GM12878 (cell line): ENCODE data around the gene VSTM2L. TPM values are rescaled to one million over a fixed set of nuclear protein-coding genes. Genes with fewer than 3 reads are reported as not detected.
A peak's percentile ranks its signal among the peaks of the same experiment; 100 is the strongest.

ENCODE experiments used
- ATAC-seq: fragments of 200-7000 bp; cut with Tn5 transposase; 3 replicates; pipeline ENCODE4 v1.9.1; 2020; ENCODE audit warnings: mild to moderate bottlenecking, moderate library complexity
- Bru-seq: library from RNA; stranded (reverse); fragments of 400-500 nt; gene quantifications from one replicate; lab custom pipeline; 2021; lab: Mats Ljungman, UMichigan
- BruChase-seq, 2 experiments: library from RNA; stranded (reverse); fragments of 400-500 nt; gene quantifications; one replicate each; lab custom pipeline; 2021; lab: Mats Ljungman, UMichigan
- BruUV-seq: library from RNA; stranded (reverse); fragments of 400-500 nt; replicated peaks from 2 replicates; lab custom pipeline; 2021; lab: Mats Ljungman, UMichigan
- CTCF ChIA-PET: fragments of 300-600 bp; sonication (Branson Sonifier 250); formaldehyde crosslinking; extraction: SDS; loops from one replicate; lab custom pipeline; 2021; ENCODE audit warnings: inconsistent platforms; lab: Yijun Ruan, JAX
- POLR2A ChIA-PET: fragments of 350-600 bp; formaldehyde crosslinking; extraction: SDS; loops from one replicate; lab custom pipeline; 2021; ENCODE audit warnings: inconsistent platforms; lab: Charles Lee
- RAD21 ChIA-PET: fragments of 300-600 bp; sonication (Branson Sonifier 250); formaldehyde crosslinking; loops from one replicate; lab custom pipeline; 2023; ENCODE audit warnings: antibody characterized with exemption; ENCODE audit not compliant: unreplicated experiment; lab: Charles Lee
- SMC1A ChIA-PET: fragments of 300-600 bp; sonication (Branson Sonifier 250); formaldehyde crosslinking; loops from one replicate; lab custom pipeline; 2023; ENCODE audit not compliant: unreplicated experiment, uncharacterized antibody; lab: Charles Lee
- DNase-seq: peaks from one replicate; pipeline ENCODE4 v3.0.0-alpha.2; 2011; ENCODE audit warnings: low read depth, low spot score
- FAIRE-seq: peaks from 3 replicates; lab custom pipeline; 2011; peaks lifted over from hg19 to GRCh38; lab: Jason Lieb, UNC
- H2AFZ ChIP-seq: 2 replicates; pipeline ENCODE4 v1.6.0; 2011; ENCODE audit warnings: low read depth, low read length, control low read depth; ENCODE audit not compliant: control insufficient read depth
- H3K27ac ChIP-seq: 2 replicates; pipeline ENCODE4 v1.5.1; 2011; ENCODE audit warnings: control low read depth; ENCODE audit not compliant: control insufficient read depth, insufficient read depth
- H3K27me3 ChIP-seq, 2 experiments: replicated peaks in 1 of 2; 2 replicates each; pipeline versions ENCODE4 v1.6.0 to v1.6.1; 2011; ENCODE audit warnings: low read length in 1 of 2; ENCODE audit not compliant: control insufficient read depth in 2 of 2, insufficient read depth in 2 of 2
- H3K36me3 ChIP-seq, 2 experiments: 2 replicates each; pipeline ENCODE4 v1.5.1; 2011; ENCODE audit warnings: low read length in 1 of 2; ENCODE audit not compliant: control insufficient read depth in 2 of 2, insufficient read depth in 2 of 2
- H3K4me1 ChIP-seq: 2 replicates; pipeline ENCODE4 v1.6.1; 2011; ENCODE audit warnings: mild to moderate bottlenecking, low read length, moderate library complexity, mixed read lengths; ENCODE audit not compliant: control insufficient read depth, insufficient read depth
- H3K4me2 ChIP-seq: 2 replicates; pipeline ENCODE4 v1.6.0; 2011; ENCODE audit warnings: control low read depth; ENCODE audit not compliant: control insufficient read depth, insufficient read depth
- H3K4me3 ChIP-seq: fragments of 200-600 bp; sonication (generic); 2 replicates; pipeline ENCODE4 v1.5.1; 2016
- H3K79me2 ChIP-seq: 2 replicates; pipeline ENCODE4 v1.6.0; 2011; ENCODE audit warnings: low read length; ENCODE audit not compliant: control insufficient read depth, insufficient read depth
- H3K9ac ChIP-seq: 2 replicates; pipeline ENCODE4 v1.8.0; 2011; ENCODE audit warnings: low read length, control low read depth, mixed read lengths; ENCODE audit not compliant: control insufficient read depth, insufficient read depth
- H3K9me3 ChIP-seq: replicated peaks from 3 replicates; pipeline ENCODE4 v1.5.1; 2011; ENCODE audit warnings: mild to moderate bottlenecking, low read length; ENCODE audit not compliant: control insufficient read depth, insufficient read depth
- H4K20me1 ChIP-seq: 2 replicates; pipeline ENCODE4 v1.6.0; 2011; ENCODE audit not compliant: control insufficient read depth, insufficient read depth
- CBFB ChIP-seq: IDR thresholded peaks from 2 replicates; pipeline ENCODE4 v1.6.1; 2016; ENCODE audit warnings: antibody characterized with exemption, low read depth
- DPF2 ChIP-seq: fragments of 450-650 bp; IDR thresholded peaks from 2 replicates; pipeline ENCODE4 v1.6.1; 2017; ENCODE audit warnings: mild to moderate bottlenecking
- E2F8 ChIP-seq: fragments of 450-650 bp; IDR thresholded peaks from 2 replicates; pipeline ENCODE4 v1.6.1; 2018; ENCODE audit warnings: mild to moderate bottlenecking, low read depth, moderate library complexity; ENCODE audit not compliant: partially characterized antibody
- HDAC2 ChIP-seq: fragments of 200-600 bp; sonication (generic); IDR thresholded peaks from 2 replicates; pipeline ENCODE4 v1.6.1; 2017
- IKZF1 ChIP-seq: fragments of 450-650 bp; conservative IDR thresholded peaks from 2 replicates; pipeline ENCODE4 v1.6.1; 2017; ENCODE audit warnings: antibody characterized with exemption, mild to moderate bottlenecking
- NFIC ChIP-seq: IDR thresholded peaks from 2 replicates; pipeline ENCODE4 v1.6.1; 2012; ENCODE audit warnings: low read depth, mild to moderate bottlenecking, inconsistent platforms, low read length, moderate library complexity
- NFXL1 ChIP-seq: fragments of 450-650 bp; IDR thresholded peaks from 2 replicates; pipeline ENCODE4 v1.6.1; 2017; ENCODE audit warnings: antibody characterized with exemption, mild to moderate bottlenecking, borderline replicate concordance
- TAF1 ChIP-seq: IDR thresholded peaks from 2 replicates; pipeline ENCODE4 v1.6.1; 2011; ENCODE audit warnings: mild to moderate bottlenecking, low read depth, low read length, borderline replicate concordance
- WGBS: methylation state at CpG from one replicate; pipeline ENCODE4 v1.1.6; 2016; ENCODE audit warnings: low lambda C conversion rate; ENCODE audit not compliant: insufficient replicate concordance, insufficient coverage; ENCODE audit errors: missing lambda C conversion rate; 5-methylcytosine and 5-hydroxymethylcytosine counted together
- in situ Hi-C: fragments of 300-500 bp; cut with MboI; formaldehyde crosslinking; loops from 9 replicates; pipeline ENCODE4 v1.14.3; 2018; ENCODE audit warnings: mixed read lengths
- intact Hi-C: fragments of 100-400 bp; cut with micrococcal nuclease; formaldehyde crosslinking; loops from one replicate; pipeline ENCODE4 v1.14.2; 2022; ENCODE audit not compliant: unreplicated experiment
- long read RNA-seq, 2 experiments: library from polyadenylated mRNA; unstranded; transcript quantifications; one replicate each; pipeline ENCODE4 v2.0.0, GENCODE V29; 2019 to 2020
- polyA minus RNA-seq, 3 experiments: library from RNA; depleted of rRNA, polyadenylated mRNA; stranded (reverse); fragments of >200 nt; gene quantifications; 2 replicates each; pipeline ENCODE4 v1.2.3, GENCODE V29; 2011
- polyA plus RNA-seq, 11 experiments: library from polyadenylated mRNA; depleted of rRNA in 4 of 11; unstranded in 6 of 11; stranded (reverse) in 5 of 11; fragments of >200 nt; fragmentation: Nextera tagmentation in 4 of 11; fragmentation: Illumina TruSeq in 1 of 11; extraction: Ambion mirVana in 4 of 11; extraction: Trizol in 1 of 11; gene quantifications; 1 replicate in 1 of 11; 2 replicates in 10 of 11; pipeline versions ENCODE4 v1.2.1 to v1.2.3, GENCODE V29; 2011 to 2016; ENCODE audit warnings: inconsistent platforms in 2 of 11, missing spikeins in 2 of 11, low read depth in 1 of 11
- total RNA-seq, 4 experiments: library from RNA; depleted of rRNA in 3 of 4; stranded (reverse); fragments of >200 nt in 3 of 4; fragmentation: Illumina TruSeq in 1 of 4; extraction: Trizol in 1 of 4; gene quantifications; 2 replicates each; pipeline versions ENCODE4 v1.2.1 to v1.2.3, GENCODE V29; 2013 to 2021

VSTM2L gene
- total RNA-seq (2013; cell fraction: nucleolus; rRNA removed), result not detected in 2 replicates
- 0.65 and 1.3 TPM in 2 replicates for total RNA-seq (2014; rRNA removed)
- total RNA-seq (2014; rRNA removed; fragmentation: Illumina TruSeq; extraction: Trizol), result 0.22 and 0.23 TPM in 2 replicates
- total RNA-seq (2021), result 1.3 and 1.5 TPM in 2 replicates
- not detected for polyA plus RNA-seq (2011; ENCODE audit: low read depth)
- polyA plus RNA-seq (2011; rRNA removed), result not detected in 2 replicates
- not detected in 2 replicates for polyA plus RNA-seq (2011; cell fraction: cytosol; rRNA removed)
- polyA plus RNA-seq (2011; cell fraction: nucleus; rRNA removed), result not detected in 2 replicates
- polyA plus RNA-seq (2012), result 0.08 and 0.15 TPM in 2 replicates
- polyA plus RNA-seq (2014; fragmentation: Illumina TruSeq; extraction: Trizol), result 0.35 TPM in 1 of 2 replicates, not detected in the other
- under 1 TPM in 1 of 2 experiments, not detected in 1; 0.05 TPM for polyA plus RNA-seq (2014; fragmentation: Nextera tagmentation; extraction: Ambion mirVana)
- polyA plus RNA-seq (2014; rRNA removed), result 0.67 and 0.90 TPM in 2 replicates
- under 1 TPM; 0.36 to 1.00 TPM for polyA plus RNA-seq (2016; fragmentation: Nextera tagmentation; extraction: Ambion mirVana)
- polyA minus RNA-seq (2011; rRNA and poly(A)+ RNA removed), result not detected in 2 replicates
- polyA minus RNA-seq (2011; cell fraction: cytosol; rRNA and poly(A)+ RNA removed), result not detected in 2 replicates
- polyA minus RNA-seq (2011; cell fraction: nucleus; rRNA and poly(A)+ RNA removed), result not detected in 2 replicates
- Bru-seq, nascent RNA, result percentile 20 among the genes with signal in this experiment
- percentile 15 among the genes with signal in this experiment for BruChase-seq, experiment 1, labeled RNA remaining after a 6-hour chase
- BruChase-seq, experiment 2, labeled RNA remaining after a 2-hour chase, result percentile 15 among the genes with signal in this experiment
- long read RNA-seq, experiment 1, result 0 reads
- long read RNA-seq, experiment 2, result 0 reads

- Histone ChIP-seq H3K4me2 (peak within 1 kb of the TSS; percentile 87), H2AFZ (0 out of 2 replicates have a peak within 1 kb of the TSS, but pooled peaks have one; percentile 19), H3K9ac (no peak within 1 kb of the TSS; the same call in 1 of the 2 replicates), H3K27me3 (peaks cover 1 to 4% of the 10 kb centered on the region in 2 experiments; a peak in 1 of 4 replicates), H4K20me1 (no peaks in the 10 kb centered on the region), H3K9me3 (no peaks in the 10 kb centered on the region), H3K27ac (no peak within 1 kb of the TSS), H3K4me3 (peak within 1 kb of the TSS; percentile 61; the same call in 1 of the 2 replicates), H3K4me1 (no peaks in the 10 kb centered on the region; the same call in 1 of the 2 replicates), H3K79me2 (no peaks in the 10 kb centered on the region), H3K36me3 (no peaks in the 10 kb centered on the region)
- intact Hi-C loops (loop anchor here (1.0 to 10.0 kb wide), 5 partner anchors 20 to 320 kb away; no protein-coding TSS in a partner anchor), in situ Hi-C loops (no loop called here)
- peak; percentile 23 for ATAC-seq
- WGBS, result 2% methylated on average over 38 of the region's 71 CpGs
- POLR2A ChIA-PET, result no interaction called here
- no peak for TF ChIP-seq CBFB
- no peak for TF ChIP-seq IKZF1
- TF ChIP-seq E2F8, result no peak
- TF ChIP-seq TAF1, result no peak
- TF ChIP-seq NFXL1, result 0 out of 2 replicates have a peak, but pooled peaks have one; percentile 25
- no peak for TF ChIP-seq NFIC
- TF ChIP-seq HDAC2, result no peak
- no peak for TF ChIP-seq DPF2
- CTCF ChIA-PET, result interaction anchor here (0.8 to 2.2 kb wide), 9 partner anchors 12 to 319 kb away, joined by 3 to 13 read pairs (median 3); no protein-coding TSS in a partner anchor
- SMC1A ChIA-PET, result interaction anchor here (1.1 to 1.6 kb wide), 5 partner anchors 10 to 159 kb away, joined by 3 to 15 read pairs (median 3); no protein-coding TSS in a partner anchor
- no peak for DNase-seq
- RAD21 ChIA-PET, result interaction anchor here (0.6 to 1.5 kb wide), 5 partner anchors 9 to 859 kb away, joined by 3 to 10 read pairs (median 4); no protein-coding TSS in a partner anchor
- FAIRE-seq, result no peak
- no TSS peak for BruUV-seq
These were observed at the start of gene VSTM2L for GRCh38 chr20:37902504-37903313. VSTM2L (plus strand) TSS chr20:37903127; CDS start chr20:37903351, 224 bp downstream.
